ENCODE results near the gene MRPL18. TPM values are rescaled to one million over a fixed set of nuclear protein-coding genes. Genes with fewer than 3 reads are reported as not detected.

MRPL18 gene
- total and polyA plus RNA-seq, 2 experiments from 2014 or later = 84.8 to 93.5 TPM

GRCh38 chr6:159819098-159819497 lies 28.8 kb downstream of the MRPL18 start:
- no peaks in the 10 kb centered on the region for H3K79me2 ChIP-seq
- no peak for DNase-seq (ENCODE audit: low spot score)
- H3K4me2 ChIP-seq = no peak overlapping the region
- WGBS (ENCODE audit: low lambda C conversion rate, missing lambda C conversion rate) = 92% methylated on average over 16 of the region's 16 CpGs
- no peak overlapping the region for H3K27ac ChIP-seq
- H4K20me1 ChIP-seq (ENCODE audit: insufficient read depth, poor library complexity, severe bottlenecking) = no peaks in the 10 kb centered on the region
- H3K4me1 ChIP-seq (ENCODE audit: insufficient read depth) = no peaks in the 10 kb centered on the region
- no peaks in the 10 kb centered on the region for H3K27me3 ChIP-seq
- H3K9me3 ChIP-seq (ENCODE audit: low read depth) = no peaks in the 10 kb centered on the region
- TF ChIP-seq, protein P1, sequence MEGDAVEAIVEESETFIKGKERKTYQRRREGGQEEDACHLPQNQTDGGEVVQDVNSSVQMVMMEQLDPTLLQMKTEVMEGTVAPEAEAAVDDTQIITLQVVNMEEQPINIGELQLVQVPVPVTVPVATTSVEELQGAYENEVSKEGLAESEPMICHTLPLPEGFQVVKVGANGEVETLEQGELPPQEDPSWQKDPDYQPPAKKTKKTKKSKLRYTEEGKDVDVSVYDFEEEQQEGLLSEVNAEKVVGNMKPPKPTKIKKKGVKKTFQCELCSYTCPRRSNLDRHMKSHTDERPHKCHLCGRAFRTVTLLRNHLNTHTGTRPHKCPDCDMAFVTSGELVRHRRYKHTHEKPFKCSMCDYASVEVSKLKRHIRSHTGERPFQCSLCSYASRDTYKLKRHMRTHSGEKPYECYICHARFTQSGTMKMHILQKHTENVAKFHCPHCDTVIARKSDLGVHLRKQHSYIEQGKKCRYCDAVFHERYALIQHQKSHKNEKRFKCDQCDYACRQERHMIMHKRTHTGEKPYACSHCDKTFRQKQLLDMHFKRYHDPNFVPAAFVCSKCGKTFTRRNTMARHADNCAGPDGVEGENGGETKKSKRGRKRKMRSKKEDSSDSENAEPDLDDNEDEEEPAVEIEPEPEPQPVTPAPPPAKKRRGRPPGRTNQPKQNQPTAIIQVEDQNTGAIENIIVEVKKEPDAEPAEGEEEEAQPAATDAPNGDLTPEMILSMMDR (IDR thresholded peaks at IDR 0.05; ENCODE audit: poor library complexity) = no peak
- TF ChIP-seq EZH2phosphoT487 (IDR thresholded peaks at IDR 0.05; ENCODE audit: low read depth, severe bottlenecking, unreplicated experiment) = no peak
- TF ChIP-seq EZH2 (IDR thresholded peaks at IDR 0.05; ENCODE audit: borderline replicate concordance) = no peak
- H3K9me2 ChIP-seq (replicated peaks; ENCODE audit: insufficient read depth) = no peaks in the 10 kb centered on the region
- no peak overlapping the region for H2AFZ ChIP-seq
- no peak overlapping the region for H3K4me3 ChIP-seq
- H3K36me3 ChIP-seq (replicated peaks; ENCODE audit: insufficient read depth, low read depth) = no peaks in the 10 kb centered on the region

DNA sequence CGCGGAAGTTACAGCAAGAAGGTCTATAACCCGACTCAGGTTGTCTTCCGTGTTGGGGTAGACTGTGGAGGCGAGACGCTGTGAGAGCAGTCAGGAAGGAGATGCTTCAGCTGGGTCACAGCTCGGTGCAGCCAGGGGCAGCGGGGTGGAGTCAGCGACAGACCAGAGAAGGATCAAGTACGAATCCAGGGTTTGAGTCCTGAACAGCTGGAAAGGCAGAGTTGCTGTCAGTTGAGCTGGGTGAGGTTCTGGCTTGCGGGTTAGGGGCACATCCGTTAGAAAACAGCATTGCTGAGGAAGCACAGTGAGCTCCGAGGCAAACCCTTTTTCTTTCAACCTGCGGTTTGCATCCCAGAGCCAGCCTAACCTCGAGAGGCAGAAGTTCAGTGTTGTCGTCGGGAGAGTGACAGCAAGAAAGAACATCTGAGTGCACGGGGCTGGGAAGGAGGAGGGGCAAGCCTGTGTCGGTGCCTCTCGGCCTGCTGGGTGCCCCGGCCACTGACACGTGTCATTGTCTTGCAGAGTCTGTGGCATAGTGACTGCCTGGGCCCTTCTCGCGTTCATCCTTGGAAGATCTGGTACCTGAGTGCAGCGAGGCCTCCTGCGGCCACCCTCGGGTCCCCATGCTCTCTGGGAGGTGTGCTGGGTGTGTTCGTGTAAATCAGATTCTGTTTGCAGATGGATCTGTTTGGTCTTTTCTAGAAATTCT lies 29.8 kb downstream of the MRPL18 start:
- no peaks in the 10 kb centered on the region for H3K4me1 ChIP-seq (ENCODE audit: insufficient read depth)
- no peaks in the 10 kb centered on the region for H3K36me3 ChIP-seq (replicated peaks; ENCODE audit: insufficient read depth, low read depth)
- no peak overlapping the region for H3K4me3 ChIP-seq
- DNase-seq (ENCODE audit: low spot score) = no peak
- TF ChIP-seq EZH2 (IDR thresholded peaks at IDR 0.05; ENCODE audit: borderline replicate concordance) (no peak), EZH2phosphoT487 (IDR thresholded peaks at IDR 0.05; ENCODE audit: low read depth, severe bottlenecking, unreplicated experiment) (no peak)
- TF ChIP-seq, protein P1 (IDR thresholded peaks at IDR 0.05; ENCODE audit: poor library complexity) = no peak
- no peak overlapping the region for H2AFZ ChIP-seq
- no peaks in the 10 kb centered on the region for H3K9me2 ChIP-seq (replicated peaks; ENCODE audit: insufficient read depth)
- no peak overlapping the region for H3K27ac ChIP-seq
- H3K27me3 ChIP-seq = no peaks in the 10 kb centered on the region
- no peaks in the 10 kb centered on the region for H3K9me3 ChIP-seq (ENCODE audit: low read depth)
- H3K4me2 ChIP-seq = no peak overlapping the region
- WGBS (ENCODE audit: low lambda C conversion rate, missing lambda C conversion rate) = 68% methylated on average over 28 of the region's 28 CpGs
- no peaks in the 10 kb centered on the region for H4K20me1 ChIP-seq (ENCODE audit: insufficient read depth, poor library complexity, severe bottlenecking)
- no peaks in the 10 kb centered on the region for H3K79me2 ChIP-seq

DNA sequence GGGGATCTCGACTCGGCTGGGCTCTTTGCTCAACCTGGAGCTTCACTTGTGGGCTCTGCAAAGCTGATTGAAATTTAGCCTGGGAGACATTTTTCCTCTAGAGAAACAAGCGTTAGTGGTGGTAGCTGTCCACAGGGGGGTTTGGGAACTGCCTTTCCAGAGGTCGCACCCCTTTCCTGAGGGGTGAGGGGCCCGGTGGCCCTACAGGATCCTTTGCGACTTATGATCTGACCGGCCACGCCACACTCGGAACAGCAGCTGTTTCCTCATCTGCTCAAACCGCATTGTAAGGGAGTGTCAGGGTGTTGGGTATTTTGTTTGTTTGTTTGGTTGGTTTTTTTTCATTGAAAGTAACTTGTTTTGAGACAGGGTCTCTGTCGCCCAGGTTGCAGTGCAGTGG lies 30.9 kb downstream of the MRPL18 start:
- no peak overlapping the region for H2AFZ ChIP-seq
- 95% methylated on average over 11 of the region's 11 CpGs for WGBS (ENCODE audit: low lambda C conversion rate, missing lambda C conversion rate)
- TF ChIP-seq EZH2phosphoT487 (IDR thresholded peaks at IDR 0.05; ENCODE audit: low read depth, severe bottlenecking, unreplicated experiment) (no peak), EZH2 (IDR thresholded peaks at IDR 0.05; ENCODE audit: borderline replicate concordance) (no peak)
- TF ChIP-seq, protein P1 (IDR thresholded peaks at IDR 0.05; ENCODE audit: poor library complexity) = no peak
- no peaks in the 10 kb centered on the region for H3K79me2 ChIP-seq
- H3K4me1 ChIP-seq (ENCODE audit: insufficient read depth) = no peaks in the 10 kb centered on the region
- no peak overlapping the region for H3K27ac ChIP-seq
- H3K9me3 ChIP-seq (ENCODE audit: low read depth) = no peaks in the 10 kb centered on the region
- H3K9me2 ChIP-seq (replicated peaks; ENCODE audit: insufficient read depth) = no peaks in the 10 kb centered on the region
- H3K4me2 ChIP-seq = no peak overlapping the region
- no peak for DNase-seq (ENCODE audit: low spot score)
- H3K27me3 ChIP-seq = no peaks in the 10 kb centered on the region
- H4K20me1 ChIP-seq (ENCODE audit: insufficient read depth, poor library complexity, severe bottlenecking) = no peaks in the 10 kb centered on the region
- no peak overlapping the region for H3K4me3 ChIP-seq
- no peaks in the 10 kb centered on the region for H3K36me3 ChIP-seq (replicated peaks; ENCODE audit: insufficient read depth, low read depth)
